GM18873 (cell line): ENCODE data around the gene RTL9.

Experiments used
- ATAC-seq: cut with Tn5 transposase; IDR thresholded peaks from one replicate; pipeline ENCODE4 v1.9.1; 2021; ENCODE audit warnings: mild to moderate bottlenecking, moderate library complexity, moderate number of reproducible peaks; ENCODE audit not compliant: unreplicated experiment, low FRiP score

Gene RTL9

DNA sequence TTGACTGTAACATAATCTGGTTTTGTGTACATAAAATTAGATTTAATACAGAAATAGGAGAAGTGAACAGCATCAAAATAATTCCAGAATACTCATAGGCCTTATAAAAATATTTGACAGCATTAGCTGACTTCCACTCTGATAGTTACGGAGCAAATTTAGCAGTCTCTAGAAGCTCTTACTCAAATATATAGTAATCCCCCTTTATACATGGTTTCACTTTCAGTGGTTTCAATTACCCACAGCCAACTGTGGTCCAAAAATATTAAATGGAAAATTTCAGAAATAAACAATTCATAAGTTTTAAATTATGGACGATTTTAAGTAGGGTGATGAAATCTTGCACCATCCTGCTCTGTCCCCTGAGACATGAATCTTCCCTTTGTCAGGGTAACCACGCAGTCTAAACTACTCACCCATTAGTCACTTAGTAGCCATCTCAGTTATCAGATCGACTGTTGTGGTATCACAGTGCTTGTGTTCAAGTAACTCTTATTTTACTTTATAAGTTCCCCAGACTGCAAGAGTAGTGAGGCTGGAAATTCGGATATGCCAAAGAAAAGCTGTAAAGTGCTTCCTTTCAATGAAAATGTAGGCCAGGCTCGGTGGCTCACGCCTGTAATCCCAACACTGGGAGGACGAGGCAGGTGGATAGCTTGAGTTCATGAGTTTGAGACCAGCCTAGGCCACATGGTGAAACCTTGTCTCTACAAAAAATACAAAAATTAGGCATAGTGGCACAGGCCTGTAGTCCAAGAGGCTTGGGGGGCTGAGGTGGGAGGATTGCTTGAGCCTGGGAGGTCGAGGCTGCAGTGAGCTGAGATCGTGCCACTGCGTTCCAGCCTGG, 17.2 kb upstream of the RTL9 start:
- no peak for ATAC-seq

DNA sequence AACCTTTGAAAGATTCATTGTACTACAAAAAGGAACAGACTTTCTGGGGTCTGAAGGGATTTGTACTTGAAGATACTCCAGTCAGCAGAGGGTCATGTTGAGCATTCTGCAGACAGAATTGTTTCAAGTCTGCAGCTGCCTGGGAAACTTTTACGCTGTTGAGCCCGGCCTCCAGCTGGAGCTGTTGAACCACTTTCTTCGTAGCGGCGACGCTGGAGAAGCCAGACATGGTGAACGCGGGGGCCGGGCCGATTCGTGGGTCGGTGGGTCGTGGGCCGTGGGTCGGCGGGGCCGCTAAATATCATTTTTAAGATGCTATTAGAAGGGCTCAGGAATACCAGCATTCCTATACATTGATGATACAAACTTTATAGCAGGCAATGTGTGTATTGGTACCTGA, 12.0 kb upstream of the RTL9 start:
- ATAC-seq = no peak

DNA sequence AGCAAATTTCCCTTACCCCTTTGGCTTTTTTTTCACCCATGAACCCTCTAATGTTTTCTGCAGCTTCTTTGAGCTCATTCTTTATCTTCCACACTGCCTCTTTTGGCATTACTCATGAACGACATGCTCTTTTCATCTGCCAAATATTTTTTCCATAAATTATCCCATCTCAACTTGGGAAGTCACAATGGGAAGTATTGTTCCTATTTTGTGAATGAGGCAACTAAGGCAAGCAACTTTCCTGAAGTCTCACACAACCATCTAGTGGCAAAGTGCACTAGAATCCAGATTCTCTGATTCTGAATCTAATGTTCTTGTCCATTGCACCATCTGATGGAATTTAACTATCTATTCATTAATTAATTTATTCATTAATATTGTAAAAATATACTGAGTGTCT, 625 bp downstream of the RTL9 start:
- no peak for ATAC-seq

DNA sequence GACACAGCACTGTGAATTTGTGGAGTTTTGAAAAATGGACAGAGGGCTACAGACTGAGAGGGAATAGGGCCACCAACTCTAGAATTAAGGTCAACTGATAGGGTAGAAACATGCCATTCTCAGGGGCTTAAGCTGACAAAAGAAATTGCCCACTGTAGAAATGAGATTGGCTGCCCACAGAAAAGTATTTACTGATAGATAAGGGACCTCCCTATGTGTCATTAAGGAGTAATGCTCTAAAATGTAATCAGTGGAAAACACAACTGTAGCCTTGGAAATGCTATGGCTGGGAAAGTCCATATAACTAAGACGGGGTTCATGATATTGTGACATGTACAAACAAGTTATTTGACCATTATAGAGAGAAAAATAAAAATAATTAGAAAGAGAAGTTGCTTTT, 4.6 kb downstream of the RTL9 start:
- ATAC-seq = no peak

DNA sequence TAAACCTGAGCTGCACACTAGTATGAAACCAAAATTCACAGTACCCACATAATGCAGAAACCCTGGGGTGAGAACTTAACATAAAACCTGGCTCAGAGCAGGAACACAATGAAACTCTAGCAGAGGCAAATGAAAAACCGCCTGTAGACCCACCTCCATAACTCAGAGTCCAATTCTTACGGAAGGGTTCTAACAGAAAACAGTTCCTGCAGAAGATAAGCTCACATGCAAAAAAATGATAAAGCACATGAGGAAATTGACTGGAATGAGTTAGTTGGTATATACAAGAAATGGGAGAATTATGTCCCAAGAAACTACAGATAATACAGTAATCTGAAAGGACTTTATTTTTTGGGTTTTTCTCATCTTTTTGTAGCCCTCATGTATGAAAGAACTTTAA, 14.7 kb downstream of the RTL9 start:
- ATAC-seq = no peak

DNA sequence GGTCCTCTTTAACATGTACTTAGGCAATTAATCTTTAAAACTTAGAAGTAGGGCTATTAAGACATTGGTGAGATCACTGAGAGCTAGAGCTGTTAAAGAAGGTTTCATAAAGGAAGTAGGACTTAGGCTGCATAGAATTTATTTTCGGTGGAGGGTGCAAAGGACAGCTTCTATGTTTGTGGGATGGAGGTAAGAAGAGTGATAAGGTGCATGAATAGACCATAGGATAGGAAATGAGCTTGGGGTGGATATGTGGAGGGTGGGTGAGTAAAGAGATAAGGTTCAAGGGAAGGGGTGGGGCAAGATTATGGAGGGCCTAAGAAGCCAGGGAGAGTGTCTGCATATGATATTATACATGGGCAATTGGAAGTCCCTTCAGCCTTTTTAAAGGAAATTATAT, 15.9 kb downstream of the RTL9 start:
- ATAC-seq = no peak

DNA sequence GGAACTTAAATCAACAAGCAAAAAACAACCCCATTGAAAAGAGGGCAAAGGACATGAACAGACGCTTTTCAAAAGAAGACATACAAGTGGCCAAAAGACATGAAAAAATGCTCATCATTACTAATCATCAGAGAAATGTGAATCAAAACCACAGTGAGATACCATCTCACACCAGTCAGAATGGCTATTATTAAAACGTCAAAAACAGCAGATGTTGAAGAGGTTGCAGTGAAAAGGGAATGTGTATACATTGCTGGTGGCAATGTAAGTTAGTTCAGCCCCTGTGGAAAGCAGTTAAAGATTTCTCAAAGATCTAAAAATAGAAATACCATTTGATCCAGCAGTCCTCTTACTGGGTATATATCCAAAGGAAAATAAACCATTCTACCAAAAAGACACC, 22.6 kb downstream of the RTL9 start:
- ATAC-seq = no peak

DNA sequence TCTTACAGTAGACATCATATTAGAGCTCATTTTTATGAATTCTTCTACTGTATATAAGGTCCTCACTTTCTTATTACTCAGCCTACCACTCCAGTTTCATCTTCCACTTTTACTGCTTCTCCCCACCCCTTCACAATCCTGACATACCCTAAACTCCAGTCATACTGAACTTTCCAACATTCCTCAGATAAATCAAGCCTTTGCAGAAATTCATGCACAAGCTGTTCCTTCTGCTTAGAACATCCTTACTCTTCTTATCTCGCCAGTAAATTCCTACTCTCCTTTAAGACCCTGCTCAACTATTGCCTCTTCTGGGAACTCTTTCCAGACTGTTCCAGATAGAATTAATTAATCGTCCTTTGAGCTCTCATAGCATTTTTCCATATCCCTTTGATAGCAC, 24.8 kb downstream of the RTL9 start:
- no peak for ATAC-seq

DNA sequence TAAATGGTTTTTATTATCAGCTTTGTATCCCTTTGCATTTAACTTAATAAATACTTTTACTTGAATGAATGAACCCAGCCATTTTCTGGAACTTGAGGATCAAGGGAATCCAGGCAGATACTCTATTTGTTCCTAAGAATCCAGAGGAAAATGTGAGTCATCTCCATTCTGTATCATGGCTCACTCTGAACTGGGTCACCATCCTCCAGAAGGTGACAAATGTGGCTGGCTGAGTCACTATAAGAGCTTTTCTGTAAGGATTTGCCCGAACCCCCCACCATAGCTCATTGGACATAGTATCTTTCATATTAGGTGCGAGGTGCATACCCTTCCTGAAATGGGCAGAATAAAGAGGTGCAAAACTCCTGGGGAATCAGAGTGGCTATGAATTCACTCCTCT, 25.8 kb downstream of the RTL9 start:
- no peak for ATAC-seq

DNA sequence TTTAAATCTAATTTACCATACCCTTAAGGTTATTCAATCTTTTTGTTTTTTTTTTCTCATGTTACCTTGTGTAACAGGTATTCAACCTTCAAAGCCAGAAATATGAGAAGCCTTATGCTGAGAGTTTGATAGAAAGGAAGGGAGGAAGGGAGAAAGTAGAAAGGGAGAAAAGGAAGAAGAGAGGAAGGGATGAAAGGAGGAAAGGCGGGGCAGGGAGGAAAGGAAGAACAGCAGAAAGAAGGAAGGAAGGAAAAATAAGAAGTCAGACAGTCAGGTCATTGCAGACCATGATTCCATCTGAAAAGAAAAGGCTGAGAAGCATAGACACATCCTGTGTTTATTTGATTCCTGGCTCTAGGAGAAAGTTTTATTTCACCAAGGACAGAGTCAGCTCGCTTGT, 30.9 kb downstream of the RTL9 start:
- ATAC-seq = no peak

DNA sequence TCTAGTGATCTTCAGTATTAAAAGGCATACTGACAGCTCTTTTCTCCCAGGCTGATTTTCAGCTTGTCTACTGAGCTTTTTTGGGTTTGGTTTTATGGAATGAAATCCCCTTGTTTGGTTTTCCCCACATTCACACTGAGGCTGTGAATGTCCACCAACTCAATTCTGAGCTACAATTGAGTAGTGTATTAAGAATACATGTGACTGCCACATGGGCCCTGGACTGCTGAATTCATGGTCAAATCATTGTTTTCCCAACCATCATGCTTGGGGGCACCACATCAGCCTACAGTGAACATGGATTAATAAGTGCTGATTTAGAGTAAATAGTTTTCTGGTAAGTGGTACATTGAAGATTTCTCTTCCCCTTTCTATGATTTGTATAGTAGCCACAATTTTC, 32.4 kb downstream of the RTL9 start:
- ATAC-seq = no peak

DNA sequence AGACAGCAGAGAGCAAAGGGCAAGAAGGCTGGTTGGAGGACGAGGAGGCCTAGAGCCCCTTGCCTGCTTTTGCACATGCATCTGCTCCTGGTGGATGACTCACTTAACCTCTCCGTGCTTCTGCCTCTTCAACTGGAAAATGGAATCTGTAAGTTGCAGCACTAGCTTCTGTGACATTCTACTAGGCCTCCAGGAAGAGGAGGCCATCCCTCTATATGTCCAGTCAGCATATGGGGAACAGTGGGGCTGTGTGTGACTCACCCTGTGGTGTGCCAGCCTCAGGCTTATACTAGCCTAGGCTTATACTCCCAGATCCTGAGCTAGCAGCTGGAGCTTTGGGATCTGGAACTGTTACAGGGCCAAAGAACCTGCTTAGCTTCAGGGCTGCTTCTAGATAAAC, 36.0 kb downstream of the RTL9 start:
- ATAC-seq = no peak

DNA sequence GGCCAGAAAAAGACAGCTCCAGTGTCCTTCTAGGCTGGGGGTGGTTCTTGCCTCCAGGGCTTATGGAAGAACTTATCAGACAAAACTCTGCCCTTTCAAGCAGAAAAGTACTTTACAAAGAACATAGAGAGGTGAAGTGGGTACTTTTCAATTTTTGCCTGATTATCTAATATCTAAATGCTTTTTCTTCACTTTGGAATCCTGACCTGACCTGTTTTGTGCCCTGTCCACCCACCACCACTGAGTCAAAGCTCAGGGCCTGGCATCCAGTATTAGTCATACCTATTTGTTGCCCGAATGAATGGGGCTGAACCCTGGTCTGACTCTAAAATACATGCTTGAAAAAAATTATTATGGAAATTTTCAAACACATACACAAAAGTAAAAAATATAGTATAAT, 37.2 kb downstream of the RTL9 start:
- no peak for ATAC-seq

DNA sequence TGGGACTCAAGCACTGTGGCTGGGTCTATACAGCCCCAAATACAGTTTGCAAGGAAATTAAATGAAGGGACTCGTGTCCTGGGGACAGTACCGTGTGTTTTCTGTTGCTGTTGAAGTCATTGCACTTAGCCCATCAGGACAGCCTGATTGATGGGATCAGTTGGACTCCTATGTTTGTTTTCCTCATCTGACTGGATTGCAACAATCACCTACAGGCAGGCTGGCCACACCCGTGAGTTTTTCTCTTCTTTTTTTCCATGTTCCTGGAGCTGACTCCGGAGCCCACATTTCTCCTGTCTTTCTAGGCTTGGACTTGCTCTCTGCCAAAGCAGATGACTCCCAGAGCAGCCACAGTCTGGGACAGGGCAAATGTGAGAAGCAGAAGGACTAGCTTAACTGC, 38.1 kb downstream of the RTL9 start:
- ATAC-seq = no peak

DNA sequence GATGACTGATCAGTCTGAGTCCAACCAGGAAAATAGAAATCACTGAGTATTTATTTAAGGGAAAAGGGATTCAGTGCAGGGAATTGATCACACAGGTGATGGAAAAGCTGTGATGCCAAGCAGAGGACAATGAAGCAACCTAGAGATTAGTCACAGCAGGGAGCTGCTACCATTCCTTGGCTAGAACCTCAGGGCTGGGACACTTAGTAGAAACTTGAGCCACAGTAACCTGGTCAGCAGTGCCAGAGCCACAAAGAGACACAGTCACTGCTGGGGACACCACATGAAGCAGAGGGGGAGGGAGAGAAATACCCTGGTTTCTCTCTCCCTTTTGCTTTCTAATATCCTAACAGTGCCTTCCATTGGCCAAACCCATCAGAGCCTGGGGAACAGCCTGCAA, 38.7 kb downstream of the RTL9 start:
- no peak for ATAC-seq

DNA sequence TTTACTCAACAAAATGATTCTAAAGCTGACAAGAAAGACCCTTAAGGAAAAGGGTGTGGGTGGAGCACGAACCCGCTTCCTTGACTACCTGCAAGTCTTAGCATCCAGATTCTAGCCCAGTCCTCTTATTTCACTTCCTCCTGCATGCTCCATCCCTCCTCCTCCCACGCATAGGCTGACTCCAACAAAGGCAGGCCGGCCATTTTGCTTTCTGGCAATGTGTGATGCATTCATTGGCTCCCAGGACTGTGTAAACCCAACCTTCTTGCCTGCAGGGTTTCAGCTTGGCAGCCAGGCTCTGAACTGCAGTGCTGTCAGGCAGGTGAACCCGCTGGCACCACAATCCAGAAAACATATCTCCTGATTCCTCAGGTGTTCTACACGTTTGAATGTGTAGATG, 39.3 kb downstream of the RTL9 start:
- ATAC-seq = no peak

DNA sequence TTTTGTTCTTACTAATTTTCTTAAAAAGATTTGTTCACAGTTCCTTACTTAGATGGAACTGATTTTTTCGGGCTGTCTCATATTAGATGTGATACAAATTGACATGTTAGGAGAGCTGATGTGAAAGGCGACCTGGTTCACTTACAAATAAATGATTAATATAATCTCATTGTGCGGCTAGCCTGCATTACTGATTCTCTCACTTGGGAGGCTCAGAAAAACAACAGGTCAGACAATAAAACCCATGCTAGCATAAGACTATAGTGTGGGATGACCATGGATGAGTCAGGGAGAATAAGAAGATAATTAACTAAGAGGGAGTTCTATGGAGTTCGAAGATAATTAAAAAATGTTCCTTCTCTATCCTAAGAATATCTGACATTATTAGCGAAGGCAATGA, 40.8 kb downstream of the RTL9 start:
- no peak for ATAC-seq

DNA sequence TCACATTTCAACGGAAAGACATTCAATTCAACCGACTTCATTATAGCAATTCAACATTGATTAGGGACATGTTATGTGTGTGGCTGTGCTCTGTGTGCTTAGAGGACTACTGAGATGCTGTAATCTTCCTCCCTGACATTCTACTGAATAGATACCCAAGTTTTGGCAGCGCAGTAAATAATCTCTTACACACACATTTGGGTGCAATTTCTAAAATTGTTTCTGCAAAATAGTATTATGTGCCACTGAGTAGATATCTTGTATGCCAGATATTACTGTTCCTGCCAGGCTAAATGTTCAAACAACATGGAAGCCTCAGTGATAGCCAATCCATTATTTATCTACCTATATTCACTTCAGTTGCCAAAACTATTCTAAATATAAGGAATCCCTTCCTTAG, 41.3 kb downstream of the RTL9 start:
- no peak for ATAC-seq

DNA sequence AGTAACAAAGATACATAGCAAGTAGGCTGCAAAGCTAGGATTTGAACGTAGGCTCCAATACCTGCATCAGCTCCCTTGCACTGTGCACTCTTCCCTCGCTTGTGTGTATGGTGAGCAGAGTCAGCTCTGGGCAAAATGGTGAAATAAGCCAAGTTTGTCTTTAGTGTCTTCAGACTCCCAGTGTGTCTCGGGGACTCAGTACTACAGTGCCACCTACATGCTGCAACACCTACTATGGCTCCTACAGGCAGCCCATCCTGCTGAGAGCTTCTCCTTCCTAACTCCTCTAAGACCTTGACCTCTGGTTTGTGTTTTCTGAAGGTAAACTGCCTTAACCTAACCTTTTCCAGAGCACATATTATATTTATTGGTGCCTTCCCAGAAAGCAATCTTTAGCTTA, 42.5 kb downstream of the RTL9 start:
- ATAC-seq = no peak

DNA sequence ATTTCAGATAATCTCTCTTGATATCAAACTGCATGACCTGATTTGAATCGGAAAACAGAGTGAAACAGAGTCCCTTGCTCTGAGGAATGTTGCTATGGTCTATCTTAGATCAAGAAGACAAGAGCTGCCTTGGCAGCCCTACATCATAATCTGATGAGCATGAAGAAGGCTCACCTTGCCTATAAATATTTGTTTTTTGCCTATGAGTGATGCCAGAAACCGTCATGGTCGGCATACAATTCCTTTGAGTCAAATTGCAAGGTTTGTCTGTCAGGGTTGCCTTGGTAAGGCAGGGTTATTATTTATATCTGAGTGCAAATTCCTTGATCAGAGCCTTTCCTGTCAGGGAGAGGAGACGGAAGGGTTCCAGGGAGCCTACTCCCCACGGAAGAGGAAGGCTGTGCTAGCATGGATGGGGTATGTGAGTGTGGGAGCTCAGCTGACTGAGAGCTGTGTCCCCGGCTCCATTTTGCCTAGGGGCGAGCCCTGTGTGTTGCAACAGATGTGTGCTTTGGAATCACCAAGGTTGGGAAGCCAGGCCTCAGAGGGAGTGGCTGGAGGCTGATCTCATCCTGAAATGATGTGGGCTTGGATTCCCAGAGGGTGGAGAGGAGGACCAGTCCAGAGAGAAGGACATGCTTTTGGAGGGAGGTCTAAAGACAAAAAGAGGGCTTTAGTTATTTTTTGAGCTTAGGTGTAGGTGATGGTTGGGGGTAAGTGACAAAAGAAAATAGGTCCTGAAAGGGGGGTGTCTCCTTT, 43.6 kb downstream of the RTL9 start:
- no peak for ATAC-seq

DNA sequence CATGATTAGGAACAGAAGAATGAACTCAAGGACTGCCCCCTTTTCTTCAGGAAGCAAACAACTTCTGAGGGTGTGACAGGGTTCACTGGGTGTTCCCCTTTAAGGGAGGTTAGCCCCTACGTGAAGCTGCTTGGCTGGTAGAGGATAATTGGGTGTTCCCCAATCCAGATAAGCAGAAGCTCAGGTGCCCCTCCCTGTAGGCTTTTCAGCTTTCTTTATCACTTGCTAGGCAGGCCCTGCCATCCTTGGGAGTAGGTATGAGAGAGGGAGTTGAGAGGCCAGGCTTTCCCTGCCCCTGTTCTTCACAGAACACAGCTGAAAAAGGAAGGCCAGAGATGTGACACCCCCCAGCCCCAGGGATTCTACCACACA, 44.2 kb downstream of the RTL9 start:
- ATAC-seq = no peak
